ENCODE results near the gene ZP3.
"Not testable (repeated sequence)": the region's sequence is repeated elsewhere in the genome, so short reads cannot be mapped to it uniquely, and the experiment has no call there.

The ZP3 gene

DNA sequence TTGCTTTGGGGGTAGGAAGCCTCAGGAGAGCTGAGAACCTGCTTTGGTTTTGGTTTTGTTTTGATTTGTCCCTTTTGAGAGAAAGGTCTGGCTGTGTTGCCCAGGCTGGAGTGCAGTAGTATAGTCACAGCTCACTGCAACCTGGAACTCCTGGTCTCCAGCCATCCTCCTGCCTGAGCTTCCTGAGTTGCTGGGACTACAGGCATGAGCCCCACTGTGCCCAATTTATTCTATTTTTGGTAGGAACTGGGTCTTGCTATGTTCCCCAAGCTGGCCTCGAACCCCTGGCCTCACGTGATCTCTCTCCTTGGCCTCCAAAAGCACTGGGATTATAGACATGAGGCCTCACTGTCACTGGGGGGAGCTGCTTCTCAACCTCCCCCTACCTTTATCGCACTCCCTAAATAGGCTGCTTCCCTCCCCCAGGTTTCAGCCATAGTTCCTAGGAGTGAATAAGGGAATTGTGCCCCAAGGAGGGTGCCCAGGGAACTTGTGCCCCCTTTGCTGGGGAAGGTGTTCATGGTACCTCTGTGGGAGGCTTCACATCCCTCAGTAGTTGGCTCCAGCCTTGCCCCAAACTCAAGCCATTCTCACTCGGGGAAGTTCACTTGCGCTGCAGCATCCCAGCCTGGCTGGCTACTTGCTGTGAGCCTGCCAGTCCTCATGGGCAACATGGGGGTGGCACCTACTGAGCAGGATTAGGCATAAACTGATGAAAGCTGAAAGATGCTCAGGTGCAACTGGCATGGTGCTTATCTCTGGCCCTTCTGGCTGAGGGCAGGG, 18.1 kb downstream of the ZP3 start:
- not testable (repeated sequence) for DNase-seq

DNA sequence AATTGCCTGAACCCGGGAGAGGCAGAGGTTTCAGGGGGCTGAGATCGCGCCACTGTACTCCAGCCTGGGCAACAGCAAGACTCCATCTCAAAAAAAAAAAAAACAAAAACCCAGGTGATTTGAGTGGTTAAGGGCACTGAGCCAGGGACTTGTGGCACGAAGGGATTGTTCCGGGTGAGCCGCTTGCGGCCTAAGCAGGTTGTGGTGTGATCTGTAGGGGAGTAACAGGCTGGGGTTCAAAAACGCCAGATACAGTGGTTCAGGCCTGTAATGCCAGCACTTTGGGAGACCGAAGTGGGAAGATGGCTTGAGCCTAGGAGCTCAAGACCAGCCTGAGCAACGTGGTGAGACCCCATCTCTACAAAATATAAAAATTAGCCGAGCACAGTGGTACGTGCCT, 19.1 kb downstream of the ZP3 start:
- peak; percentile 16 for DNase-seq

DNA sequence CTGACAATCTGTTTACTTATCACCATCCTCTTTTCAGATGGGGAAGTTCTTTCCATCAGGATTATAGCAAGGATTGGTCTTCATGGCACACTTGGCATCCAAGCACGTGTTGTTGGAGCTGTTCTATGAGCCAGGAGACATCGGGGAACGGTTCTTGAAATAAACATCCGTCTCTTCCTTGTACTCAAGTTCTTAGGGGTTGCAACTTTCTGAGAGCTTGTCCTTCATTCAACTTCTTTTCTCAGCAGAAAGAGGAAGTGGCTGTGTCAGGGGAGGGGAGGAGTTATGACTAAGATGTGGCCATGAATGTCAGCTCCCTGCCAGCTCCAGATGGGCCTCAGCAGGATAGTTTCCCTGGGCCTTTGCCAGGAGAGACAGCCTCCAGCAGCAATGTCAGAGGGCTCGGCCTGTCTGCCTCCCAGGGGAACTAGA, 20.8 kb downstream of the ZP3 start:
- peak; percentile 25 for DNase-seq

DNA sequence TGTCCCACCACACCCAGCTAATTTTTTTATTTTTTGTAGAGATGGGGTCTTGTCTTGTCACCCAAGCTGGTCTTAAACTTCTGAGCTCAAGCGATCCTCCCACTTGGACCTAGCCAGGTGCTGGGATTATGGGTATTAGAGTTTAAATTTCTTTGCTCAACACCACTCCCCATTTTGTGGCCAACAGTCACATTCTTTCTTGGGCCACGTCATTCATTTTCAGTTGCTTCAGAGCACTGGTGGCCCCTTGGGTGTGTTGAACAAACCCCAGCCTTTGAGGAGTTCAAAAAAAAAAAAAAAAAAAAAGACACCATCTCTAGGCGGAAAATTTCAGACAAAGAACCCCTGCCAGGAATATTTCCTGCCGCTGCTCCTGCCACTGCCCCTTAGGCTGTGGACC, 32.3 kb downstream of the ZP3 start:
- not testable (repeated sequence) for DNase-seq

DNA sequence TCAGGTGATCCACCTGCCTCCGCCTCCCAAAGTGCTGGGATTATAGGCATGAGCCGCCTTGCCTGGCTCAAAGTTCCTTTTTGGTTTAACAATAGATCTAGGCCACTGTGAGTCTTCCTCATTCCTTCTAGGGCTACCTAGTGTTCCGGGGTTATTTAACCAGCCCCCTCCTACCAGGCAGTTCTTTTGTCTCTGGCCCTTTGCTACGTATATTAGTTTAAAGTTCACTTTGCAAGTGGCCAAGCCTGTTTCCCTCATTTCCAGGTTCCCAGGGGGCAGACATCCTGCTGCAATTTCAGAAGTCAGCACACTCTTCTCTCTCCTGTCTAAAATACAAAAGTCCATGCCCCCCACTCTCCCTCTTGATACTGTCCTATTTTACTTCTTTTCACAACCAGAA, 33.8 kb downstream of the ZP3 start:
- not testable (repeated sequence) for DNase-seq

DNA sequence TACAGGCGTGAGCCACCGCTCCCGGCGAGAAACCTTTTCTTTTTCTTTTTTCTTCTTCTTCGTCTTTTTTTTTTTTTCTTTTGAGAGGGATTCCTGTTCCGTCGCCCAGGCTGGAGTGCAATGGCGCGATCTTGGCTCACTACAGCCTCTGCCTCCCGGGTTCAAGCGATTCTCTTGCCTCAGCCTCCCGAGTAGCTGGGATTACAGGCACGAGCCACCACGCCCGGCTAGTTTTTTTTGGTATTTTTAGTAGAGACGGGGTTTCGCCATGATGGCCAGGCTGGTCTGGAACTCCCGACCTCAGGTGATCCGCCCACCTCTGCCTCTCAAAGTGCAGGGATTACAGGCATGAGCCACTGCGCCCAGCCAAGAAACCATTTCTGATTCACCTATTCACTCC, 36.0 kb downstream of the ZP3 start:
- not testable (repeated sequence) for DNase-seq

DNA sequence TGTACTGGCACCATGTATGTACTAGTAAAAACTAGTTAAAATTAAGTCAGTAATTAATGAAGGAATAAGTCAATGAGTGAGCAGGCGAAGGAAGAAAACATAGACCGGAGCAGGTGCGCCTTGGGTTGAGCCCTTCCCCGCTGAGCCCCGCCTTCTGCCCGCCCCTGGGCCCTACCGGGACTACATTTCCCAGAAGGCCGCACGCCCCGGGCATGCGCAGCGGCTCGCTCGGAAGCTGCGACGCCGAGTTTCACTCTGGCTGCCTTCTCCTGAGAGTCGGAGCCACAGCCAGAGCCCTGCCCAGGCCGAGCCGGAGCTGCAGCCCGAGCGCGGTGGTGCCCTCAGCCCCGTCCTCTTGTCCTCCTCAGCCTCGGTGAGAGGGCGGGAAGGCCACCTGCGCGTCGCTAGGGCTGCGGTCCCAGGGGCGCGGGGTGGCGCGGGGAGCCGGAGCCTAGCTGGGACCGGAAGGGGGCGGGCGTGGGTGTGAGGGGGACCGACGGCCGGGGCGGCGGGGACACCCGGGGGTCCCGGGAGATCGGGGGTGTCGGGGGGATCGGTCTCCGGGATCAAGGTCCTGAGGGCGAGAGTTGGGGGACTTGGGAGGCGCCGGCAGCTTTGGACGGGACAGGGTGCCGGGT, 36.8 kb downstream of the ZP3 start, which contains the start of gene DTX2:
Gene DTX2, plus strand, starts transcription at position 246 of the 638 bp plus-strand sequence. CDS start 18,801 bp downstream, outside the sequence.
- DNase-seq: not testable (repeated sequence)

DNA sequence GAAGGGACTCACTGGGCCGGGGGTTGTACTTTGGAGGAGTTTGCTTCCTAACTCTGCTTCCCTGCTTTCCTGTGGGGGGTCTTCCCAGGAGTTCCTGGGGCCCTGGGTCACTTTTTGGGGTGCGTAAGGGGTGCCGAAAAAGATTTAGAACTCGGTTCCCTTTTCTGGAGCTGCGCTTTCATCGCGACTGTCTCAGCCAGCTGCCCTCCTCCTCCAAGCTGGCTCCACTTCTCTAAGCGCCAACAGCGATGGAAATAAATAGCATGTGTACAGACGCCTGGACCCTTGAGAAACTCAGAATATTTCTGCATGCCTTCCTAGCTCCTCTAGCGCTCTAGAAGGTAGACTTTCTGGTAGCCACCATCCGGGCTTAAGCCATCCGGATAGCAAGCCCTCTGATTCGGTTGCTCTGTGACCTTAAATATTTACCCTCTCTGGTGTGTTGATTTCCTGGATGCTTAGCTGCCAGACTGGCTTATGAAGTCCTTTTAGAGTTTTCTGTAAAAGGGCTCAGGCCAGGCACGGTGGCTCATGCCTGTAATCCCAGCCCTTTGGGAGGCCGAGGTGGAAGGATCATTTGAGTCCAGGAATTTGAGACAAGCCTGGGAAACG, 37.6 kb downstream of the ZP3 start:
- not testable (repeated sequence) for DNase-seq

DNA sequence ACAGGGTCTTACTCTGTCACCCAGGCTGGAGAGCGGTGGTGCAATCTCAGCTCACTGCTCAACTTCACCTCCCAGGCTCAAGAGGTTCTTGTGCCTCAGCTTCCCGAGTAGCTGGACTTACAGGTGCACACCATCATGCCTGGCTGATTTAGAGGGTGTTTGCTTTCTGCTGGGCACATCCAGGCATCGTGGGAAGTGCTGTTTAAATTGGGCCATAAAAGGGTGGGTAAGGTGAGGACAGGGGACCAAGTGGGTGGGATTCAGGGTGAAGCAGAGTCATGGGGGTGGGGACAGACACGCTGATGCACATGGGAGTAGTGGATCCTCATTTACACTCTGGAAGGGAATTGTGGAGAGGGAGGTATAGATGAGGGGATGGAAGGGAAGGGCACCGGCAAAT, 40.2 kb downstream of the ZP3 start:
- not testable (repeated sequence) for DNase-seq

DNA sequence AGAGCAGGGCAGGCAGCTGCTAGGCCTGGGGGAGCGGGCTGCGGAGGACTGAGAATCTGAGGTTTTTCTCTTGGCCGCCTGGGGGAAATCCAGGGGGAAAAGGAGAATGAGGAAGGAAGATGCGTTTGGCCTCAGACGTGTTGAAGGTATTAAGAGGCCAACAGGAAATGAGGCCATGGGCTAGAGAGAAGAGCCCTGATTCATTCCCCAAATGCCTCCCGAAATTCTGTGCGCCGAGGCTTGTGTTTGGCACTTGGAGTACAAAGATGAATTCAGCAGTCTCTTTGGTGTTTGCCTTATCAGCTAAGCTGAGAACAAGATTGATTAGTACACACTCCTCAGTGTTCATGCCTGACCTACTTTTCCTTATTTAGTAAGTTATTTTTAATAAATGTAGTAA, 41.2 kb downstream of the ZP3 start:
- DNase-seq: not testable (repeated sequence)

DNA sequence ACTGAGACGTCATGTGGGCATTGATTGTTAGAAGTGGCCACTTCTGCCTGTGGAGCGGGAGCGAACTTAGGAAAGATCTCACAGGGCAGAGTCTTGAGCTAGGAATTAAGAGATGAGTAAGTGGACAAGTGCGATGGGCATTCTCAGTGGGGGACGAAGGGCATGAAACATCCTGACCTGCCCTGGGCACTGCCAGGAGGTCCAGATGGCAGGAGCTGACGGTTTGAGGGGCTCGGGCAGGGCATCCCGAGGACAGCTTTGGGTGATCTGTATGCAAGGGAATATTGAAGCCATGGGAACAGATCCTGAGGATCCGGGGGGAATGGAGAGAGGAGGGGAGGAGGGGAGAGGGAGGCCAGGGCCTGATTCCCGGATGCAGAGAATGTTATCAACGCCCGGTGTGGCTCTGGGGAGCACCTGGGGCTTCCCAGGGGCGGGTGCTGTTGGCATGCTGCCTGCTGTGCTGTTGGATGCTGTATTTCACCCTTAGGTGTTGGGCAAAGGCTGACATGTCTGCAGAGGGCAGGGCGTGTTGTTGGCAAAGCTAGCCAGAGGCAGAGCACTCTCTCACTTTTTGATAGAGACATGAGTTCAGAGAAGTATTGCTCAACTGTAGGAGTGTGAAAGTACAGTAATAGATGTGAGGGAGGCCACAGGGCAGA, 43.1 kb downstream of the ZP3 start:
- not testable (repeated sequence) for DNase-seq

DNA sequence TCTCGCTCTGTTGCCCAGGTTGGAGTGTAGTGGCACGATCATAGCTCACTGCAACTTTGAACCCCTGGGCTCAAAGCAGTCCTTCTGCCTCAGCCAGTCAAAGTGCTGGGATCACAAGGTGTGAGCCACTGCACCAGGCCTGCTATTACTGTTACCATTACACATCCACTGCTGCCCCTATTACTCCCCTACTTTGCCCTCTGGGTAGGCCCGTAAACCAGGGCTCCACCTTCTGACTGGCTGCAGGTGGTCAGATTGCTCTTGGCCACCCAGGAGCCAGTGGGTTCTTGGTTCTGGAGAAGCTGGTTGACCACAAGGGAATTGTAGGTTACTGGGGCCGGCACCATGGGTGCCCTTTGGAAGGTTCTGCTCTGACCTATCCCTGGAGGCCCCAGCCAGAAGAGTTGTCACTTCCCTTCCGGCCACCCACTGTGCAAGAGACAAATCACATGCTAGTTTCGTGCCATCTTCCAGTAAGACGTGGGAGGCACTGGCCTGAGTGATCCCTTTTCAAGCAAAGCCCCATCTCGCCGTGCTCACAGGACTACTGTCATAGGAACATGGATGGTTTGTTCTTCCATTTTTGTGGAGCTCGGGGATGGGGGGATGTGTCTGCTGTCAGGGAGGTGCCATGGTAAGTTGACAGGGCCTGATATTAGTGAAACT, 46.9 kb downstream of the ZP3 start:
- DNase-seq: not testable (repeated sequence)

DNA sequence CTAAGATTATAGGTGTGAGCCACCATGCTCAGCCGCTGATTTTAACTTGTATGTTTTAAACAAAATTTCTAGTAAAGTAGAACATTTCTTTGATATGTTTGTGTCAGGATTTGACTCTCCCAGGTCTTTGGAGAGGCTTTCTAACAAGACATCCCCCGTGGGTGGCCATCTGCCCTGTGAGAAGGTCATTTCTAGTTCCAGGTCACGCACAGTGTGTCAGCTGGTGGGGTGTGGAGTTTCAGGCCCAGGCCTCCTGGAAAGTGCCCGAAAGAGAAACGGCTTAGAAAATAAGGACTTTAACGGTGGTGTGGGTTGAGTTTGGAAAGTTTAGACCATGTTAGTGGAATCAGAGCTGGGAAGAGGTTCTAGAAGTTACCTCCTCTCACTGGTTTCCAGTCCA, 48.3 kb downstream of the ZP3 start:
- not testable (repeated sequence) for DNase-seq

DNA sequence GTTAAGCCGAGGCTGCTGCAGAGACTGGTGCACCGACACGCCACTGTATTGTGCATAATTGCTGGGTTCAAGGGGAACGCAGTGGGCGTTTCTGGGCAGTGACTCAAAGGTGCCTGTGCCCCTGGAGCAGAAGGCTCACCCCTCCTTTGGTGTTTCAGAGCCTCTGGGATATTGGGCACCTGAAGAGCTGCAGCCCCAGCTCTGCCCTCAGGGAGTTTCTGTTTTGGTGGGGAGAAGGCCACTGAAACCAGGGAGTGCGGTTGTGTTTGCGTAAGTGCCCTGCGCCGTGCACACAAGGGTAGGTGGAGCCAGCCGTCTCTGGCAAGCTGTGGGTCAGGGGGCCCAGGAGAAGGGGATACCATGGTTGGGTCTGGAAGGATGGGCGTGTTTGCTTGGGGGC, 51.5 kb downstream of the ZP3 start:
- DNase-seq: not testable (repeated sequence)

DNA sequence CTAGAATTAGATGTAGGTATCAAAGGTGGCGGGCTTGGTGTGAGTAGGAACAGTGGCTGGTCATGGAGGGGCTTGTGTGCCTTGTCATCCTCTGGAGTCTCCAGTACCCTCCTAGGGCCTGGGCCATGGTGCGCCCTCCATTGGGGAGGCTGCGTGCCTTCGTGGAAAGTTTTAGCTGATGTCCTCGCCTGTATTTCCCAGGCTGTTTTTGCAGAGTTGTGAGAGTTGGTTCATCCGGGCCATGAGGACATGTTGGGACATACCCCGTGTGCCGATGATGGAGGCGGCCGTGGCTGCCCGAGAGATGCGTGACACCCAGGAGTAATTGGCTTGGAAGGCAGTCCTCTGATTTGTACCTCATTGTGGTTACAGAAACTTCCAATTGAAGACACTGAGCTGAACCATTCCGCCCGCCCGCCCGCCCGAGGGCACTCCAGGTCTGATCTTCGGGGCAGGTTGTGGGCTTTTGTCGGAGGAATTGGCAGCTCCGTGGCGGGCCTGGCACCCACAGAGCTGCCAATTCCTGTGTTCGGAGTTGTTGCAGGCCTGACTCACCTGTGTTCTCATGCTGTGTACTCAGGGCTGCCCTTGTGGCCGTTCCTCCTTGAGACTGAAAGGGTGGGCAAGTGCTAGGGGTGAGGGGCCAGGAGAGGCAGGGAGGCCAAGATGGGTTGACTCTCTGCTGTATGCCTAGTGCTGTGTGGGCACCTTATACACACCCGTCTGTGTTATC, 52.2 kb downstream of the ZP3 start:
- not testable (repeated sequence) for DNase-seq

DNA sequence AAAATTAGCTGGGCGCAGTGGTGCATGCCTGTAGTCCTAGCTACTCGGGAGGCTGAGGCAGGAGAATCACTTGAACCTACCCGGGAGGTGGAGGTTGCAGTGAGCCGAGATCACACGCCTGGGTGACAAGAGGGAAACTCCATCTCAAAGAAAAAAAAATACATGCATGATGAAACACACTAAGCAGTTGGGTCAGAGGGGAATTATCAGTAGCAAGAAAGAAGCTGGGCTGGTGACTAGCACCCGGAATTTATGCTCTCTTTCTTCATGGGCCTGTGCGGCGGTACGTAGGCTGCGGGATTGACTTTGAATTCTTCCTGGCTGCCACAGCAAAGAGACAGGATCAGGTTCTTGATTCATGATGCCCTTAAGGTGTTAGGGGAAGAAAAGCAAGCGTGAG, 54.9 kb downstream of the ZP3 start:
- not testable (repeated sequence) for DNase-seq

DNA sequence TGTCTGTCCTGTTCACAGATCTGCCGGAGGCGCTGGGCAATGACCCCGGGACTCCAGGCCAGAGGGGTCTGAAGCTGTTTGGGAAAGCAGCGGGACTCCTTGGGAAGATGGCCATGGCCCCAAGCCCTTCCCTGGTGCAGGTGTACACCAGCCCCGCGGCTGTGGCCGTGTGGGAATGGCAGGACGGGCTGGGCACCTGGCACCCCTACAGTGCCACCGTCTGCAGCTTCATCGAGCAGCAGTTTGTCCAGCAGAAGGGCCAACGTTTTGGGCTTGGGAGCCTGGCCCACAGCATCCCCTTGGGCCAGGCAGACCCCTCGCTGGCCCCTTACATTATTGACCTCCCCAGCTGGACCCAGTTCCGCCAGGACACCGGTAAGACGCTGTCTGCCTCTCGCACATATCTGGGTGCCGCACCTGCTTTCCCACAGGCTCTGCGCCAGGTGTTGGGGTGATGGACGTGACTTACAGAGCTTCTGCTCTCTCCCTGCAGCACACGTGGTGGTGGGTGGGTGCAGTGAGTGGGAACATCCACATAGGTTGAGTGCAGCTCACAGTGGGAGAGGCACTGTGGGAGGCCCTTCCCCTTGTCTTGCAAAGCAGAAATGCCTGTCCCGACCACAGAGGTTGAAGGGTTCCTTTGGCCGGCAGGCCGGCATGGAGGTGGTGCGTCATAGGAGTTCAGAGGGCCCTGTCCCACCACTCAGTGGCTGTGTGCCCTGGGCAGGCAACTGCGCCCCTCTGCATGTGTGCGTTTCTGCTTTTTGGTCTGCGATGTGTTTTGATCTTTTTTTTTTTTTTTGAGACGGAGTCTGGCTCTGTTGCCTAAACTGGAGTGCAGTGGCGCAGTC, 55.9 kb downstream of the ZP3 start:
- not testable (repeated sequence) for DNase-seq

DNA sequence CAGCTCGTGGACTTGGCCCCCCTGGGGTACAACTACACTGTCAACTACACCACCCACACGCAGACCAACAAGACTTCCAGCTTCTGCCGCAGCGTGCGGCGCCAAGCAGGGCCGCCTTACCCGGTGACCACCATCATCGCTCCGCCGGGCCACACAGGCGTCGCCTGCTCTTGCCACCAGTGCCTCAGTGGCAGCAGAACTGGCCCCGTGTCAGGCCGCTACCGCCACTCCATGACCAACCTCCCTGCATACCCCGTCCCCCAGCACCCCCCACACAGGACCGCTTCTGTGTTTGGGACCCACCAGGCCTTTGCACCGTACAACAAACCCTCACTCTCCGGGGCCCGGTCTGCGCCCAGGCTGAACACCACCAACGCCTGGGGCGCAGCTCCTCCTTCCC, 57.9 kb downstream of the ZP3 start:
- DNase-seq: not testable (repeated sequence)

DNA sequence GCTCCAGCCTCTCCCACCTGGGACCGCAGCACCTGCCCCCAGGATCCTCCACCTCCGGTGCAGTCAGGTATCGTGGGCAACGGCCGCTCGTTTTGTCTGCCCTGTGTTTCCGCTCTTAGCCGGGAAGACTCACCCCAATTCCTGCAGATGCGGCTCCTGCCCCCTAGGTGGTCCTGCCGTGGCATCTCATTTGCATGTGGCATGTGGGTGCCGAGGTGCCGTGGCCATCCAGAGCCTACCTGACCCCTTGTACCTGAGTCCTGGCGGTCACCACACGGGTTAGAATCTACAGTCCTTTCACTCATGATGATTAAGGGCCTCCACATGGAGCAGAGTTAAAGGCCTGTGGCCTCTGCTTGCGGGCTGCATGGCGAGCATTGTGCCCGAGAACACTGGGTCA, 58.3 kb downstream of the ZP3 start:
- DNase-seq: not testable (repeated sequence)

DNA sequence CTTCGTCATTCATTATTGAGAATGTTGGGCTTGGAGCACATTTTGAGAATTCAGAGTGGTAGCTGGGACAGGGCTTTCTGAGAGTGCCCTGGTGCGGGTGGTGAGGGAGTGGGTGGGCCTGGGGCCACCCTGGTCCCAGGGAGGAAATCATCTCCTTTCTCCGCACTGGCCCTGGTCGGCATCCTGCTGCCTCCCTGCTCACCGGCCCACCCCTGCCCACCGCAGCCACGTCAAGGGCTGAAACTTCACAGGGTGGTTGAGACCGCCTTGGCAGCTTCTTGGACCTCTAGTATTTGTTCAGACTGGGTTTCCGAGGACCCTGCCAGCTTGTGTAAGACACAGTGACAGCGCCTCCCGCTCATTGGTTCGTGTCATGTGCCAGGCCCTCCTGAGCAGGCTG, 59.7 kb downstream of the ZP3 start:
- not testable (repeated sequence) for DNase-seq

Data from CD4-positive, alpha-beta T cell treated with Interleukin-17A for 4 hours (primary cell).